DND-41 (cell line): ENCODE results near the gene CYFIP2.

ENCODE experiments used
- EZH2 ChIP-seq: IDR thresholded peaks from 3 replicates; pipeline ENCODE4 v1.6.1; 2012; ENCODE audit warnings: borderline replicate concordance, low read depth, mild to moderate bottlenecking, moderate library complexity, low read length, inconsistent platforms; ENCODE audit not compliant: severe bottlenecking
- TF ChIP-seq, protein P1 (sequence below): IDR thresholded peaks from 2 replicates; pipeline ENCODE4 v1.5.1; 2012; ENCODE audit warnings: borderline replicate concordance, low read length, moderate library complexity, mild to moderate bottlenecking; ENCODE audit not compliant: poor library complexity, severe bottlenecking; ENCODE audit errors: extremely low read depth

DNA sequence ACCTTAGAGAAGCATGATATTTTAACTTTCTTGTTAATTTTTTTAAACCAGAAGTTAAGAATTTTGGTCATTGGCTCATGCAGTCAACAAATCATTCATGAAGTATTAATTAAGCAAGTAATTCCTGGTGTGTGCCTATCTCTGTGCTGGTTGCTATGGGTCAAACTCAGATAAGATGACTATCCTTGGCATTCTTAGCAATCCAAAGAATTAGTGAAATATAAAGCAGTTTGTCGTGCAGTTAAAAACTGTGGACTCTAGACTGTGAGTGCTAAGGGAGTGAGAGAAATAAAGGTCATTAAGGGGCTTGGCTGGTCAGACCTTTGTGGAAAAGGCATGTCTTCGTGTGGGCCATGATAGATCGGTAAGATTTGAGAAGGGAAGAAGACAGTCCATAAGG is 4.8 kb downstream of the CYFIP2 start:
- no peak for TF ChIP-seq EZH2
- TF ChIP-seq, protein P1, sequence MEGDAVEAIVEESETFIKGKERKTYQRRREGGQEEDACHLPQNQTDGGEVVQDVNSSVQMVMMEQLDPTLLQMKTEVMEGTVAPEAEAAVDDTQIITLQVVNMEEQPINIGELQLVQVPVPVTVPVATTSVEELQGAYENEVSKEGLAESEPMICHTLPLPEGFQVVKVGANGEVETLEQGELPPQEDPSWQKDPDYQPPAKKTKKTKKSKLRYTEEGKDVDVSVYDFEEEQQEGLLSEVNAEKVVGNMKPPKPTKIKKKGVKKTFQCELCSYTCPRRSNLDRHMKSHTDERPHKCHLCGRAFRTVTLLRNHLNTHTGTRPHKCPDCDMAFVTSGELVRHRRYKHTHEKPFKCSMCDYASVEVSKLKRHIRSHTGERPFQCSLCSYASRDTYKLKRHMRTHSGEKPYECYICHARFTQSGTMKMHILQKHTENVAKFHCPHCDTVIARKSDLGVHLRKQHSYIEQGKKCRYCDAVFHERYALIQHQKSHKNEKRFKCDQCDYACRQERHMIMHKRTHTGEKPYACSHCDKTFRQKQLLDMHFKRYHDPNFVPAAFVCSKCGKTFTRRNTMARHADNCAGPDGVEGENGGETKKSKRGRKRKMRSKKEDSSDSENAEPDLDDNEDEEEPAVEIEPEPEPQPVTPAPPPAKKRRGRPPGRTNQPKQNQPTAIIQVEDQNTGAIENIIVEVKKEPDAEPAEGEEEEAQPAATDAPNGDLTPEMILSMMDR, result no peak
